Lower leg skin (tissue), 4 donors: ENCODE measurements around the gene CYBC1. TPM values are rescaled to one million over a fixed set of nuclear protein-coding genes. Genes with fewer than 3 reads are reported as not detected.

Source experiments
- DNase-seq, 2 donors: peaks; one replicate each; pipeline ENCODE4 v3.0.0-alpha.2; 2019; ENCODE audit warnings: low spot score in 2 of 2
- H3K4me3 ChIP-seq: fragments of 200-600 bp; sonication (generic); 2 replicates; pipeline ENCODE4 v1.5.1; 2017; ENCODE audit warnings: mild to moderate bottlenecking, low read depth; ENCODE audit not compliant: poor library complexity, severe bottlenecking
- CTCF ChIP-seq, 3 donors: fragments of 450-650 bp; IDR thresholded peaks; one replicate each; pipeline ENCODE4 v1.5.1; 2016; ENCODE audit warnings: antibody characterized with exemption in 3 of 3, mild to moderate bottlenecking in 3 of 3, moderate library complexity in 2 of 3
- POLR2A ChIP-seq, 2 donors: fragments of 450-650 bp; IDR thresholded peaks; one replicate each; pipeline ENCODE4 v1.6.1; 2016 to 2017; ENCODE audit warnings: antibody characterized with exemption in 2 of 2, mild to moderate bottlenecking in 1 of 2, moderate library complexity in 1 of 2
- WGBS, 2 donors: methylation state at CpG; one replicate each; pipeline ENCODE4 v1.1.5; 2018; 5-methylcytosine and 5-hydroxymethylcytosine counted together
- intact Hi-C: fragments of 100-400 bp; cut with DNase I; formaldehyde crosslinking; loops from one replicate; pipeline ENCODE4 v1.15.0; 2023; ENCODE audit warnings: low total_unique reads
- total RNA-seq, 4 donors: library from RNA; depleted of rRNA; stranded (reverse); fragments of >200 nt; gene quantifications; one replicate each; pipeline ENCODE4 v1.1.0, GENCODE V29; 2016

CYBC1 gene
- total RNA-seq, 4 donors from 2014 or later, result 32.4 to 48.8 (median 43.5) TPM

GRCh38 chr17:82483836-82484235 is 33.3 kb upstream of the CYBC1 start:
- 89 to 98% methylated on average over 4 to 7 of the region's 9 CpGs for WGBS, 2 donors
- DNase-seq, result no peak
- TF ChIP-seq CTCF (IDR thresholded peaks at IDR 0.05) (no peak), POLR2A (IDR thresholded peaks at IDR 0.05) (no peak)
- intact Hi-C loops, result no loop called here
- no peak overlapping the region for H3K4me3 ChIP-seq

GRCh38 chr17:82483204-82483660 is 32.7 kb upstream of the CYBC1 start:
- no peak for DNase-seq
- no peak overlapping the region for H3K4me3 ChIP-seq
- intact Hi-C loops, result no loop called here
- WGBS, 2 donors, result 94 to 95% methylated on average over 6 of the region's 6 CpGs
- TF ChIP-seq CTCF (IDR thresholded peaks at IDR 0.05) (no peak), POLR2A (IDR thresholded peaks at IDR 0.05) (no peak)

GRCh38 chr17:82480318-82480717 is 29.8 kb upstream of the CYBC1 start:
- intact Hi-C loops, result no loop called here
- DNase-seq, result no peak
- no peak for TF ChIP-seq POLR2A (IDR thresholded peaks at IDR 0.05)
- no peak for TF ChIP-seq CTCF (IDR thresholded peaks at IDR 0.05)
- H3K4me3 ChIP-seq, result no peak overlapping the region
- 64 to 86% methylated on average over 9 of the region's 9 CpGs for WGBS, 2 donors

DNA sequence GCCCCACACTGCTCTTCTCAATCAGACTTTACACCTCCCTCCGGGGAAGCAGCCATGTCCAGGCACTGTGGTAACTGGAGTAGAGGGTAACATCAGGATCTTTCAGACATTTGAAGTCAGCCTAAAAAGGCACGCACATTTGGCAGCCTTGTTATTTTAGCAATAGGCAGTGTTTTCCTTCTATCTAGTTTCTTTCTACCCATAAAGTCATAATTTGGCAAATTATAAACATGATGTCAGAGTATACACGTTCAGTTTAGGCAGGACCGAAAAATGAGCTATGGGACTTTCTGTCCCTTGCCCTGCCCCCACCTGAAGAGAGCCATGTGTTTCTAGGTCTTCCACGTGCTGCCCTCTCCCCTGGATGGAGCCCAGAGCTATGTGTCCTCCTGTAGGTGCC is 29.1 kb upstream of the CYBC1 start:
- intact Hi-C loops, result no loop called here
- 62 to 64% methylated on average over 5 of the region's 5 CpGs for WGBS, 2 donors
- DNase-seq, result no peak
- H3K4me3 ChIP-seq, result no peak overlapping the region
- no peak for TF ChIP-seq POLR2A (IDR thresholded peaks at IDR 0.05)

GRCh38 chr17:82477934-82478333 is 27.4 kb upstream of the CYBC1 start:
- 87 to 90% methylated on average over 8 of the region's 8 CpGs for WGBS, 2 donors
- no peak overlapping the region for H3K4me3 ChIP-seq
- DNase-seq, result no peak
- TF ChIP-seq POLR2A (IDR thresholded peaks at IDR 0.05) (no peak), CTCF (IDR thresholded peaks at IDR 0.05) (no peak)
- intact Hi-C loops, result no loop called here

DNA sequence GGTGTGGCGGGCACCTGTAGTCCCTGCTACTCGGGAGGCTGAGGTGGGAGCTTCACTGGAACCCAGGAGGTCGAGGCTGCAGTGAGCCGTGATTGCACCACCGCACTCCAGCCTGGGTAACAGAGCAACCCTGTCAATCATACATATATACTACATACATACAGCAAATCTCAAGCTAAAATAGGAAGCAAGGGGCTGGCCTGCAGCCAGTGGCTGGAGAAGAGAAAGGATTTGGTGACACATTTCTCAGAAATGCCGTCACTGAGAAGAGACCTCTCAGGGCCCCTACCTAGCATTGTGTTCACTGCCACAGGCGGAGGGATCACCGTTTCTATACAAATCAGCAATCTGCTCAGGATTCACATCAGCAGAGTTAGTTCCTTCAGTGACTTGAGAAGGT is 24.9 kb upstream of the CYBC1 start:
- TF ChIP-seq POLR2A (IDR thresholded peaks at IDR 0.05) (no peak), CTCF (IDR thresholded peaks at IDR 0.05) (no peak)
- WGBS, 2 donors, result 89 to 91% methylated on average over 8 of the region's 8 CpGs
- H3K4me3 ChIP-seq, result no peak overlapping the region
- intact Hi-C loops, result no loop called here
- DNase-seq, result no peak
